Neural cell (in vitro differentiated cells): ENCODE measurements around the gene CRLF3. TPM values are rescaled to one million over a fixed set of nuclear protein-coding genes. Genes with fewer than 3 reads are reported as not detected.
A peak's percentile ranks its signal among the peaks of the same experiment; 100 is the strongest.

Experiments used
- H2AFZ ChIP-seq: fragments of 200-600, 300-800 bp; sonication (generic), shearing (Covaris generic); 2 replicates; pipeline ENCODE4 v1.6.0; 2014; ENCODE audit warnings: low read depth, mild to moderate bottlenecking, antibody characterized with exemption, low read length, moderate library complexity
- H3F3A ChIP-seq: fragments of 200-600 bp; shearing (Covaris generic); 2 replicates; pipeline ENCODE4 v1.6.1; 2016; ENCODE audit warnings: mild to moderate bottlenecking, moderate library complexity, mixed read lengths, antibody characterized with exemption, low read length; ENCODE audit not compliant: insufficient read depth, poor library complexity, severe bottlenecking
- H3K27ac ChIP-seq: fragments of 200-600, 300-800 bp; sonication (generic), shearing (Covaris generic); 2 replicates; pipeline ENCODE4 v1.5.1; 2014; ENCODE audit warnings: mild to moderate bottlenecking, low read length, moderate library complexity
- H3K27me3 ChIP-seq: fragments of 300-800, 200-600 bp; sonication (generic), shearing (Covaris generic); 2 replicates; pipeline ENCODE4 v1.6.0; 2014; ENCODE audit warnings: mild to moderate bottlenecking, low read depth, low read length, moderate library complexity; ENCODE audit not compliant: insufficient read depth
- H3K36me3 ChIP-seq: fragments of 300-800, 200-600 bp; sonication (generic), shearing (Covaris generic); 2 replicates; pipeline ENCODE4 v1.5.1; 2014; ENCODE audit warnings: mild to moderate bottlenecking, antibody characterized with exemption, low read length, moderate library complexity; ENCODE audit not compliant: insufficient read depth
- H3K4me2 ChIP-seq: fragments of 300-800, 200-600 bp; sonication (generic), shearing (Covaris generic); 2 replicates; pipeline ENCODE4 v1.6.0; 2014; ENCODE audit warnings: mild to moderate bottlenecking, low read length
- H3K4me3 ChIP-seq: fragments of 300-800, 200-600 bp; sonication (generic), shearing (Covaris generic); 2 replicates; pipeline ENCODE4 v1.5.1; 2014; ENCODE audit warnings: mild to moderate bottlenecking, low read length, moderate library complexity
- H3K79me2 ChIP-seq: fragments of 200-600 bp; shearing (Covaris generic); replicated peaks from 2 replicates; pipeline ENCODE4 v1.6.0; 2014; ENCODE audit warnings: mild to moderate bottlenecking, low read length, moderate library complexity; ENCODE audit not compliant: insufficient read depth
- H3K9ac ChIP-seq: fragments of 300-800, 200-600 bp; sonication (generic), shearing (Covaris generic); 2 replicates; pipeline ENCODE4 v1.6.1; 2016; ENCODE audit warnings: mild to moderate bottlenecking, low read length, mixed read lengths
- H3K9me2 ChIP-seq: fragments of 200-600 bp; shearing (Covaris generic); 2 replicates; pipeline ENCODE4 v1.6.1; 2016; ENCODE audit warnings: mild to moderate bottlenecking, low read length, mixed read lengths; ENCODE audit not compliant: insufficient read depth
- H3K9me3 ChIP-seq: fragments of 200-600, 300-800 bp; sonication (generic), shearing (Covaris generic); 2 replicates; pipeline ENCODE4 v1.6.1; 2016; ENCODE audit warnings: mild to moderate bottlenecking, mixed run types, low read length, moderate library complexity, mixed read lengths
- H4K20me1 ChIP-seq: fragments of 200-600 bp; shearing (Covaris generic); 2 replicates; pipeline ENCODE4 v1.6.1; 2016; ENCODE audit warnings: mild to moderate bottlenecking, mixed run types; ENCODE audit not compliant: insufficient read depth
- EP300 ChIP-seq: fragments of 450-650 bp; conservative IDR thresholded peaks from 2 replicates; pipeline ENCODE4 v1.6.1; 2014; ENCODE audit warnings: antibody characterized with exemption, mild to moderate bottlenecking, moderate library complexity; ENCODE audit not compliant: poor library complexity, severe bottlenecking
- EZH2 ChIP-seq: fragments of 200-600, 300-800 bp; shearing (Covaris generic), sonication (generic); IDR thresholded peaks from 2 replicates; pipeline ENCODE4 v1.6.1; 2014; ENCODE audit warnings: antibody characterized with exemption, low read length, borderline replicate concordance, mild to moderate bottlenecking; ENCODE audit not compliant: insufficient read depth, poor library complexity, severe bottlenecking
- MXI1 ChIP-seq: fragments of 450-650 bp; conservative IDR thresholded peaks from 2 replicates; pipeline ENCODE4 v1.6.1; 2014; ENCODE audit warnings: antibody characterized with exemption, mild to moderate bottlenecking; ENCODE audit not compliant: poor library complexity, severe bottlenecking
- POLR2AphosphoS5 ChIP-seq: IDR thresholded peaks from 2 replicates; pipeline ENCODE4 v1.6.1; 2012
- RAD21 ChIP-seq: fragments of 450-650 bp; conservative IDR thresholded peaks from 2 replicates; pipeline ENCODE4 v1.6.1; 2014; ENCODE audit warnings: antibody characterized with exemption, mild to moderate bottlenecking, moderate library complexity
- SMC3 ChIP-seq: fragments of 450-650 bp; conservative IDR thresholded peaks from 2 replicates; pipeline ENCODE4 v1.6.1; 2014; ENCODE audit warnings: antibody characterized with exemption, mild to moderate bottlenecking, moderate library complexity; ENCODE audit not compliant: poor library complexity
- TAF1 ChIP-seq: IDR thresholded peaks from 2 replicates; pipeline ENCODE4 v1.6.1; 2012; ENCODE audit warnings: low read depth
- polyA minus RNA-seq: library from RNA; depleted of rRNA, polyadenylated mRNA; stranded (reverse); fragments of >200 nt; gene quantifications from 2 replicates; pipeline ENCODE4 v1.2.3, GENCODE V29; 2014
- polyA plus RNA-seq: library from polyadenylated mRNA; depleted of rRNA; stranded (reverse); fragments of >200 nt; gene quantifications from 2 replicates; pipeline ENCODE4 v1.2.3, GENCODE V29; 2014
- TF ChIP-seq, protein P1 (sequence below): IDR thresholded peaks from 2 replicates; pipeline ENCODE4 v1.6.1; 2012; ENCODE audit warnings: borderline replicate concordance
- TF ChIP-seq, protein P2 (sequence below): fragments of 450-650 bp; IDR thresholded peaks from 2 replicates; pipeline ENCODE4 v1.5.1; 2014; ENCODE audit warnings: antibody characterized with exemption, mild to moderate bottlenecking, moderate library complexity; ENCODE audit not compliant: poor library complexity, severe bottlenecking

The CRLF3 gene, protein sequence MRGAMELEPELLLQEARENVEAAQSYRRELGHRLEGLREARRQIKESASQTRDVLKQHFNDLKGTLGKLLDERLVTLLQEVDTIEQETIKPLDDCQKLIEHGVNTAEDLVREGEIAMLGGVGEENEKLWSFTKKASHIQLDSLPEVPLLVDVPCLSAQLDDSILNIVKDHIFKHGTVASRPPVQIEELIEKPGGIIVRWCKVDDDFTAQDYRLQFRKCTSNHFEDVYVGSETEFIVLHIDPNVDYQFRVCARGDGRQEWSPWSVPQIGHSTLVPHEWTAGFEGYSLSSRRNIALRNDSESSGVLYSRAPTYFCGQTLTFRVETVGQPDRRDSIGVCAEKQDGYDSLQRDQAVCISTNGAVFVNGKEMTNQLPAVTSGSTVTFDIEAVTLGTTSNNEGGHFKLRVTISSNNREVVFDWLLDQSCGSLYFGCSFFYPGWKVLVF
- polyA plus RNA-seq (6.7 and 8.3 TPM in 2 replicates), polyA minus RNA-seq (7.1 and 8.8 TPM in 2 replicates)

DNA sequence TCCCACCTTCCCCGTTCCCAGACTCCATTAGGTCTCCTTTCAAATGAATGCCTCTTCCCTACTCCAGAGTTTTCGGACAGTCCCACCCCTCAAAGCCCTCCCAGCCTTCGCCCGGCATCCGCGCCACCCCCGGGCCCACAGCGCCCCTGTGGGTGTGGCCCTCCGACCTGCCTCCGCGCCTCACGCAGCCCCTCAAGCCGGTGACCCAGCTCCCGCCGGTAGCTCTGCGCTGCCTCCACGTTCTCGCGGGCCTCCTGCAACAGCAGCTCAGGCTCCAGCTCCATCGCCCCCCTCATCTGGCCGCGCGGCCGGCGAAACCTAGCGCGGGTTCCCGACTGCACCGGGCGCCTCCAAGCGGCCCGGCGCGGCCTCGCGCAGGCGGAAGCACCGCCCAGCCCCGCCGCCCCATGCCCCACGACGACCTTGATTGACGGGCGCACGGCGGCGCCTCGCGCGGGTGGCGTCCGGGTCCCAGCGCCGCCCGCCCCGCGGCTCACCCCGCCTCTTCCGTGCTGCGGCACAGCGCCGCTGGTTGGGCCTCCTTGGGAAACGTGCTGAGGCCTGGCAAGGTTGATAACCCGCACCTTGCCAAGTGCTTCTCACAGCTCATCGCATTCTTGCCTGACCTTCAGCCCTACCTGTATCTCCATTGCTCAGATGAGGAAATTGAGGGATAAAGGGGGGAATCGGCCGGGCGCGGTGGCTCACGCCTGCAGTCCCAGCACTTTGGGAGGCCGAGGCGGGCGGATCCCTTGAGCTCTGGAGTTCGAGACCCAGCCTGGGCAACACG lies at the start of gene CRLF3:
Gene CRLF3, minus strand, starts transcription at position 337 of the 790 bp plus-strand sequence. Its CDS starts 41 bp downstream, at position 296.
- TF ChIP-seq POLR2AphosphoS5 (peak; percentile 65), EP300 (peak; percentile 40), TAF1 (peak; percentile 64), EZH2 (no peak), SMC3 (peak; percentile 70), MXI1 (peak; percentile 84), RAD21 (peak; percentile 73)
- TF ChIP-seq, protein P1, sequence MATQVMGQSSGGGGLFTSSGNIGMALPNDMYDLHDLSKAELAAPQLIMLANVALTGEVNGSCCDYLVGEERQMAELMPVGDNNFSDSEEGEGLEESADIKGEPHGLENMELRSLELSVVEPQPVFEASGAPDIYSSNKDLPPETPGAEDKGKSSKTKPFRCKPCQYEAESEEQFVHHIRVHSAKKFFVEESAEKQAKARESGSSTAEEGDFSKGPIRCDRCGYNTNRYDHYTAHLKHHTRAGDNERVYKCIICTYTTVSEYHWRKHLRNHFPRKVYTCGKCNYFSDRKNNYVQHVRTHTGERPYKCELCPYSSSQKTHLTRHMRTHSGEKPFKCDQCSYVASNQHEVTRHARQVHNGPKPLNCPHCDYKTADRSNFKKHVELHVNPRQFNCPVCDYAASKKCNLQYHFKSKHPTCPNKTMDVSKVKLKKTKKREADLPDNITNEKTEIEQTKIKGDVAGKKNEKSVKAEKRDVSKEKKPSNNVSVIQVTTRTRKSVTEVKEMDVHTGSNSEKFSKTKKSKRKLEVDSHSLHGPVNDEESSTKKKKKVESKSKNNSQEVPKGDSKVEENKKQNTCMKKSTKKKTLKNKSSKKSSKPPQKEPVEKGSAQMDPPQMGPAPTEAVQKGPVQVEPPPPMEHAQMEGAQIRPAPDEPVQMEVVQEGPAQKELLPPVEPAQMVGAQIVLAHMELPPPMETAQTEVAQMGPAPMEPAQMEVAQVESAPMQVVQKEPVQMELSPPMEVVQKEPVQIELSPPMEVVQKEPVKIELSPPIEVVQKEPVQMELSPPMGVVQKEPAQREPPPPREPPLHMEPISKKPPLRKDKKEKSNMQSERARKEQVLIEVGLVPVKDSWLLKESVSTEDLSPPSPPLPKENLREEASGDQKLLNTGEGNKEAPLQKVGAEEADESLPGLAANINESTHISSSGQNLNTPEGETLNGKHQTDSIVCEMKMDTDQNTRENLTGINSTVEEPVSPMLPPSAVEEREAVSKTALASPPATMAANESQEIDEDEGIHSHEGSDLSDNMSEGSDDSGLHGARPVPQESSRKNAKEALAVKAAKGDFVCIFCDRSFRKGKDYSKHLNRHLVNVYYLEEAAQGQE, result no peak
- TF ChIP-seq, protein P2, sequence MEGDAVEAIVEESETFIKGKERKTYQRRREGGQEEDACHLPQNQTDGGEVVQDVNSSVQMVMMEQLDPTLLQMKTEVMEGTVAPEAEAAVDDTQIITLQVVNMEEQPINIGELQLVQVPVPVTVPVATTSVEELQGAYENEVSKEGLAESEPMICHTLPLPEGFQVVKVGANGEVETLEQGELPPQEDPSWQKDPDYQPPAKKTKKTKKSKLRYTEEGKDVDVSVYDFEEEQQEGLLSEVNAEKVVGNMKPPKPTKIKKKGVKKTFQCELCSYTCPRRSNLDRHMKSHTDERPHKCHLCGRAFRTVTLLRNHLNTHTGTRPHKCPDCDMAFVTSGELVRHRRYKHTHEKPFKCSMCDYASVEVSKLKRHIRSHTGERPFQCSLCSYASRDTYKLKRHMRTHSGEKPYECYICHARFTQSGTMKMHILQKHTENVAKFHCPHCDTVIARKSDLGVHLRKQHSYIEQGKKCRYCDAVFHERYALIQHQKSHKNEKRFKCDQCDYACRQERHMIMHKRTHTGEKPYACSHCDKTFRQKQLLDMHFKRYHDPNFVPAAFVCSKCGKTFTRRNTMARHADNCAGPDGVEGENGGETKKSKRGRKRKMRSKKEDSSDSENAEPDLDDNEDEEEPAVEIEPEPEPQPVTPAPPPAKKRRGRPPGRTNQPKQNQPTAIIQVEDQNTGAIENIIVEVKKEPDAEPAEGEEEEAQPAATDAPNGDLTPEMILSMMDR, result peak; percentile 78
- Histone ChIP-seq H2AFZ (peak within 1 kb of the TSS; percentile 66), H3K4me3 (peak within 1 kb of the TSS; percentile 72), H3K9ac (peak within 1 kb of the TSS; percentile 71), H3K79me2 (peaks cover 10% of the 10 kb centered on the region), H4K20me1 (no peaks in the 10 kb centered on the region), H3K9me3 (no peaks in the 10 kb centered on the region), H3K27me3 (no peaks in the 10 kb centered on the region), H3F3A (no peaks in the 10 kb centered on the region), H3K36me3 (no peaks in the 10 kb centered on the region), H3K4me2 (peak within 1 kb of the TSS; percentile 88), H3K27ac (peak within 1 kb of the TSS; percentile 51), H3K9me2 (no peaks in the 10 kb centered on the region)

GRCh38 chr17:30869005-30869404 lies 44.5 kb upstream of the CRLF3 start:
- no peaks in the 10 kb centered on the region for H3K36me3 ChIP-seq

More at GRCh38 chr17:30869005-30869404, 44.5 kb upstream of the CRLF3 start:
- Histone ChIP-seq H3K27me3 (no peaks in the 10 kb centered on the region), H2AFZ (no peak overlapping the region), H4K20me1 (no peaks in the 10 kb centered on the region), H3K79me2 (no peaks in the 10 kb centered on the region), H3K4me3 (no peak overlapping the region), H3K27ac (no peak overlapping the region), H3F3A (no peaks in the 10 kb centered on the region), H3K9me3 (no peaks in the 10 kb centered on the region), H3K9me2 (no peaks in the 10 kb centered on the region), H3K9ac (no peak overlapping the region), H3K4me2 (no peak overlapping the region)
- TF ChIP-seq, protein P1, result no peak
- no peak for TF ChIP-seq POLR2AphosphoS5
- TF ChIP-seq TAF1, result no peak
- no peak for TF ChIP-seq EP300
- no peak for TF ChIP-seq SMC3
- TF ChIP-seq RAD21, result no peak
- TF ChIP-seq, protein P2, result no peak
- TF ChIP-seq MXI1, result no peak
- no peak for TF ChIP-seq EZH2
